Activated CD4-positive, alpha-beta T cell treated with anti-CD3 and anti-CD28 coated beads, Interleukin-2, amount 50 U/mL, for 48 hours (primary cell): Measurements from ENCODE around the gene DHFR.

Source experiments
- DNase-seq, 2 experiments: peaks; one replicate each; pipeline ENCODE4 v3.0.0-alpha.2; 2020

The DHFR gene

GRCh38 chr5:80654054-80654390 is 761 bp downstream of the DHFR start:
- no peak for DNase-seq

- no peak for DNase-seq
Measured at GRCh38 chr5:80653502-80653901, 1.3 kb downstream of the DHFR start.

GRCh38 chr5:80646926-80647325 is 7.9 kb downstream of the DHFR start:
- DNase-seq: no peak

- no peak for DNase-seq
Measured at GRCh38 chr5:80644900-80645299, 9.9 kb downstream of the DHFR start.

GRCh38 chr5:80641353-80641752 is 13.4 kb downstream of the DHFR start:
- no peak for DNase-seq

- no peak for DNase-seq
Measured at GRCh38 chr5:80634193-80634592, 20.6 kb downstream of the DHFR start.

GRCh38 chr5:80632700-80633099 is 22.1 kb downstream of the DHFR start:
- DNase-seq: no peak

GRCh38 chr5:80631278-80632259 is 23.2 kb downstream of the DHFR start:
- no peak for DNase-seq

- no peak for DNase-seq
Measured at GRCh38 chr5:80629281-80629680, 25.5 kb downstream of the DHFR start.

- no peak for DNase-seq
Measured at GRCh38 chr5:80625230-80625629, 29.6 kb downstream of the DHFR start.

- no peak for DNase-seq
Measured at GRCh38 chr5:80623999-80624398, 30.8 kb downstream of the DHFR start.

- DNase-seq: no peak
Measured at GRCh38 chr5:80622756-80623155, 32.0 kb downstream of the DHFR start.

- no peak for DNase-seq
Measured at GRCh38 chr5:80620211-80620610, 34.6 kb downstream of the DHFR start.

- no peak for DNase-seq
Measured at GRCh38 chr5:80619086-80619485, 35.7 kb downstream of the DHFR start.

GRCh38 chr5:80618438-80618837 is 36.3 kb downstream of the DHFR start:
- DNase-seq: no peak

GRCh38 chr5:80615266-80615914 is 39.4 kb downstream of the DHFR start:
- DNase-seq: no peak

- DNase-seq: no peak
Measured at GRCh38 chr5:80609692-80610091, 45.1 kb downstream of the DHFR start.

- DNase-seq: no peak
Measured at GRCh38 chr5:80608731-80609130, 46.1 kb downstream of the DHFR start.

GRCh38 chr5:80607832-80608231 is 47.0 kb downstream of the DHFR start:
- DNase-seq: no peak

- DNase-seq: no peak
Measured at GRCh38 chr5:80607343-80607742, 47.4 kb downstream of the DHFR start.

- DNase-seq: no peak
Measured at GRCh38 chr5:80600943-80601693, 53.7 kb downstream of the DHFR start.

GRCh38 chr5:80597500-80597899 is 57.3 kb downstream of the DHFR start:
- DNase-seq: no peak

- no peak for DNase-seq
Measured at GRCh38 chr5:80594810-80595209, 60.0 kb downstream of the DHFR start.

- no peak for DNase-seq
Measured at GRCh38 chr5:80592761-80593160, 62.0 kb downstream of the DHFR start.
